ENCODE measurements around the gene FKBP4.

DNA sequence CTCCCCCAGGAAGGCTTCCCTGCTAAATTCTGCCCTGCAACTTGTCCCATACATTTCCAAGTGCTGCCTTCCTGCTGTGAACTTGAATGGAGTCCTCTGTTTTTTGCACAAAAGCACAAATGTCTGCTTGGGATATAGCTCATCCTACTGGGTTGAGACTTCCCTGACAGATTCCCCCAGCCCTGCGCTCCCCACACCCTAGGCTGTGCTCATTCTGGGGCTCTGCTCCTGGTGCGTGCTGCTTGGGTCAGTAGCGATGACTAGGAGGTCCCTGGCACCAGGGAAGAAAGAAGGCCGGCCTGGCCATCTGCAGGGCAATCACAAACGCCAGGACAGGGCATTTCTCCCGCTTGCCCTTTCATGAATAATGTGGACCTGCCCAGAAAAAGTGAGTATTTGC lies 29.2 kb upstream of the FKBP4 start:
- TF ChIP-seq POLR2AphosphoS5 (IDR thresholded peaks at IDR 0.05) (no peak), POLR2A (IDR thresholded peaks at IDR 0.05) (no peak)
- TF ChIP-seq, protein P1, sequence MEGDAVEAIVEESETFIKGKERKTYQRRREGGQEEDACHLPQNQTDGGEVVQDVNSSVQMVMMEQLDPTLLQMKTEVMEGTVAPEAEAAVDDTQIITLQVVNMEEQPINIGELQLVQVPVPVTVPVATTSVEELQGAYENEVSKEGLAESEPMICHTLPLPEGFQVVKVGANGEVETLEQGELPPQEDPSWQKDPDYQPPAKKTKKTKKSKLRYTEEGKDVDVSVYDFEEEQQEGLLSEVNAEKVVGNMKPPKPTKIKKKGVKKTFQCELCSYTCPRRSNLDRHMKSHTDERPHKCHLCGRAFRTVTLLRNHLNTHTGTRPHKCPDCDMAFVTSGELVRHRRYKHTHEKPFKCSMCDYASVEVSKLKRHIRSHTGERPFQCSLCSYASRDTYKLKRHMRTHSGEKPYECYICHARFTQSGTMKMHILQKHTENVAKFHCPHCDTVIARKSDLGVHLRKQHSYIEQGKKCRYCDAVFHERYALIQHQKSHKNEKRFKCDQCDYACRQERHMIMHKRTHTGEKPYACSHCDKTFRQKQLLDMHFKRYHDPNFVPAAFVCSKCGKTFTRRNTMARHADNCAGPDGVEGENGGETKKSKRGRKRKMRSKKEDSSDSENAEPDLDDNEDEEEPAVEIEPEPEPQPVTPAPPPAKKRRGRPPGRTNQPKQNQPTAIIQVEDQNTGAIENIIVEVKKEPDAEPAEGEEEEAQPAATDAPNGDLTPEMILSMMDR (IDR thresholded peaks at IDR 0.05), result no peak

All from upper lobe of left lung (tissue), 4 donors.